ENCODE results near the gene TANC2. TPM values are rescaled to one million over a fixed set of nuclear protein-coding genes. Genes with fewer than 3 reads are reported as not detected.

TANC2 gene
- total RNA-seq = 45.1 and 79.6 TPM in 2 replicates

GRCh38 chr17:62965686-62966425 lies at the start of gene TANC2:
Gene TANC2 (plus strand): TSS chr17:62966235. CDS start chr17:63009560, 43,325 bp downstream.

Other genes with a start within 250 kb of the TANC2 start
- under 0.01 and 0.09 TPM in 2 replicates for gene MARCHF10, start 157.9 kb upstream of the TANC2 start, total RNA-seq